ENCODE measurements around the gene MAD1L1.

DNA sequence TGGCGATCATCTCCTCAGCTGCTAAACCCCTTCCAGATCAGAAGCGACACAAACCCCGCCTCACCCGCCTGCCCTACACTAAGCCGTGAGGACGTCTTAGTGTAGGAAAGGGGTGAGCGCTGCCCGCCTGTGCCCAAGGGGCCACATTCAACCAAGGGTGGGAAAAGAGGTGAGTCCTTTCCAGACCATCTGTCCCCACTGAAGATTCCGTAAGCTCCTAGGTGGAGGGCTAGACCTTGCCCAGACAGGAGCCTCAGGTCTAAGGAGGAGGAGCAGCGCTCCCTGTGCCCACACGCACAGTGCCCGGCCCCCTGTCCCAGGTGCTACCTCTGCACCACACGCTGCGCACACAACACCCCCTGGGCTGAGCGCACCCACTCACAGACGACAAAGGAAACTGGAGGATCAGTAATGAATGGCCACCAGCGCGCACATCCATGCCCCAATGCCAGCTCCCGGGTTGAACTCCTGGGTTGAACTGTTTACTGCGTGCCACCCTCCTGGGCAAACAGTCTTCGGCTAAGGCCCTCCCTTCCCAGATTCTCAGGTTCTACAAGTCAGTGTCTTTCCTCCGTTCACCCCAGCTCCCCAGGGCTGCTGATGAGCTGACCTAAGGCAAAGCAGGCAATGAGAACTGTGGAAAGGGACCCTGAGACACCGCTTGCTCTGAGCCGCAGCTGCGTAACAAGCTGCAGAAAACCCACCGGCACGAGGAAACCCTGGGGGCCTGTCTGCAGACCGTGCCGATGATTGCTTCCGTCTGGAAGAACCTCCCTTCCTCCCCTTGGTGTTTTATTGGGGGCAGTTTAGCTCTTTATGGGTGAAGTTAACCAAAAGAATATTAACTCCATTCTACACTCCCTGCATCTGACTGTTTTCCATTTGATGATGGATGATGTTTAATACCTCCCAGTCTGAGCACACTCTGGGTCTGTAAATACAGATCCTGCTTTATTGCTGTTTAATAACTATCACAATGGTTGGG lies 185.9 kb downstream of the MAD1L1 start:
- TF ChIP-seq EZH2 (IDR thresholded peaks at IDR 0.05): no peak
- no peak for TF ChIP-seq POLR2AphosphoS5 (IDR thresholded peaks at IDR 0.05; ENCODE audit: borderline replicate concordance, low read depth, low read length)
- TF ChIP-seq FOXP2 (optimal IDR thresholded peaks at IDR 0.05; ENCODE audit: control extremely low read depth, extremely low read length, insufficient read depth): no peak
